ENCODE results near the gene UBE2S. TPM values are rescaled to one million over a fixed set of nuclear protein-coding genes. Genes with fewer than 3 reads are reported as not detected.

UBE2S gene
- total RNA-seq, 1 donor from 2014 or later = 235 TPM

DNA sequence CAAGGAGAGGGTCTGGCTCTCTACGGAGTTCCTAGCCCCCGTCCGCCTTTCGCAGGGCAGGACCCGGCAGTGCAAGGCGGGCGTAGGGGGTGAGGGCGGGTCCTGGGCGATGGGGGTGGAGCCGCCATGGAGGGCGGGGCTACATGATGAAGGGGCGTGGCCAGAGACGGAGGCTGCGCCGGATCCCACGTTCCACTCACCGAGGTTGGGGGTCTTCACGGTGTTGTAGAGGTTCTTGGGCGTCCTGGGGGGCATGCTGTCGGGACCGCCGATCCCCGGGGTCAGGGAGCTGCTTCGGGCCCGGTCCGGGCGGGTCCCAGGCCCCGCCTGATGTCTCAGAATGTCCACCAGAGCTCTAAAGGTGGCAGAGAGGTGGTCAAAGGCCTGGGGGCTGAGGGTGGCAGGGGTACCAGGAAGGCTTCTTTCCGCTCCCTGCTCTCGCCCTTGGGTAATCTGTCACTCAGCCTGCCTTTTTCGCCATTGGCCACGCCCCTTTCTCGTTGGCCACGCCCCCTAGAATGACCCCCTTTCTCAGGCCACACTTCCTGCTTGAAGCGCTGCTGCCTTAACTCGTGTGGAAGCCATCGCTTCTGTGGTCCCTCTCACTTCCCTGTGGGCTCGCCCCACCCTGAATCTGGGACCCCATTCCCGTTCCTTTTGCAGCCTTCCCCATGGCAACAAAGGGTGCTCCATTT is 33.0 kb upstream of the UBE2S start:
- Mint-ChIP-seq H3K4me3 (ENCODE audit: unreplicated experiment) (peak overlapping the region; percentile 58), H3K27ac (ENCODE audit: unreplicated experiment) (peak overlapping the region; percentile 49), H3K27me3 (ENCODE audit: unreplicated experiment) (peaks cover 39% of the 10 kb centered on the region)

GRCh38 chr19:55439052-55439451 is 31.5 kb upstream of the UBE2S start:
- peaks cover 17% of the 10 kb centered on the region for H3K36me3 Mint-ChIP-seq (ENCODE audit: unreplicated experiment)
- peaks cover 12% of the 10 kb centered on the region for H3K9me3 Mint-ChIP-seq (ENCODE audit: unreplicated experiment)
- H3K4me1 Mint-ChIP-seq (ENCODE audit: low read depth, unreplicated experiment) = peaks cover 10% of the 10 kb centered on the region
- no peak for DNase-seq
- peak overlapping the region; percentile 38 for H3K4me3 Mint-ChIP-seq (ENCODE audit: unreplicated experiment)
- TF ChIP-seq, protein P1, sequence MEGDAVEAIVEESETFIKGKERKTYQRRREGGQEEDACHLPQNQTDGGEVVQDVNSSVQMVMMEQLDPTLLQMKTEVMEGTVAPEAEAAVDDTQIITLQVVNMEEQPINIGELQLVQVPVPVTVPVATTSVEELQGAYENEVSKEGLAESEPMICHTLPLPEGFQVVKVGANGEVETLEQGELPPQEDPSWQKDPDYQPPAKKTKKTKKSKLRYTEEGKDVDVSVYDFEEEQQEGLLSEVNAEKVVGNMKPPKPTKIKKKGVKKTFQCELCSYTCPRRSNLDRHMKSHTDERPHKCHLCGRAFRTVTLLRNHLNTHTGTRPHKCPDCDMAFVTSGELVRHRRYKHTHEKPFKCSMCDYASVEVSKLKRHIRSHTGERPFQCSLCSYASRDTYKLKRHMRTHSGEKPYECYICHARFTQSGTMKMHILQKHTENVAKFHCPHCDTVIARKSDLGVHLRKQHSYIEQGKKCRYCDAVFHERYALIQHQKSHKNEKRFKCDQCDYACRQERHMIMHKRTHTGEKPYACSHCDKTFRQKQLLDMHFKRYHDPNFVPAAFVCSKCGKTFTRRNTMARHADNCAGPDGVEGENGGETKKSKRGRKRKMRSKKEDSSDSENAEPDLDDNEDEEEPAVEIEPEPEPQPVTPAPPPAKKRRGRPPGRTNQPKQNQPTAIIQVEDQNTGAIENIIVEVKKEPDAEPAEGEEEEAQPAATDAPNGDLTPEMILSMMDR (IDR thresholded peaks at IDR 0.05; ENCODE audit: partially characterized antibody, unreplicated experiment) = no peak
- peaks cover 31% of the 10 kb centered on the region for H3K27me3 Mint-ChIP-seq (ENCODE audit: unreplicated experiment)
- no peak overlapping the region for H3K27ac Mint-ChIP-seq (ENCODE audit: unreplicated experiment)

More for the DNA sequence above, 33.0 kb upstream of the UBE2S start:
- TF ChIP-seq, protein P1 (IDR thresholded peaks at IDR 0.05; ENCODE audit: partially characterized antibody, unreplicated experiment) = no peak
- Mint-ChIP-seq H3K9me3 (ENCODE audit: unreplicated experiment) (peaks cover 12% of the 10 kb centered on the region), H3K36me3 (ENCODE audit: unreplicated experiment) (peaks cover 17% of the 10 kb centered on the region), H3K4me1 (ENCODE audit: low read depth, unreplicated experiment) (peaks cover 10% of the 10 kb centered on the region)
- peak; percentile 69 for DNase-seq

- peak; percentile 60 for DNase-seq
- H3K4me3 Mint-ChIP-seq (ENCODE audit: unreplicated experiment) = no peak overlapping the region
- peaks cover 23% of the 10 kb centered on the region for H3K27me3 Mint-ChIP-seq (ENCODE audit: unreplicated experiment)
- H3K27ac Mint-ChIP-seq (ENCODE audit: unreplicated experiment) = no peak overlapping the region
- peaks cover 17% of the 10 kb centered on the region for H3K36me3 Mint-ChIP-seq (ENCODE audit: unreplicated experiment)
- H3K9me3 Mint-ChIP-seq (ENCODE audit: unreplicated experiment) = peaks cover 12% of the 10 kb centered on the region
- H3K4me1 Mint-ChIP-seq (ENCODE audit: low read depth, unreplicated experiment) = peaks cover 10% of the 10 kb centered on the region
- TF ChIP-seq, protein P1 (IDR thresholded peaks at IDR 0.05; ENCODE audit: partially characterized antibody, unreplicated experiment) = no peak
Observed at GRCh38 chr19:55437410-55437809, 29.8 kb upstream of the UBE2S start.

DNA sequence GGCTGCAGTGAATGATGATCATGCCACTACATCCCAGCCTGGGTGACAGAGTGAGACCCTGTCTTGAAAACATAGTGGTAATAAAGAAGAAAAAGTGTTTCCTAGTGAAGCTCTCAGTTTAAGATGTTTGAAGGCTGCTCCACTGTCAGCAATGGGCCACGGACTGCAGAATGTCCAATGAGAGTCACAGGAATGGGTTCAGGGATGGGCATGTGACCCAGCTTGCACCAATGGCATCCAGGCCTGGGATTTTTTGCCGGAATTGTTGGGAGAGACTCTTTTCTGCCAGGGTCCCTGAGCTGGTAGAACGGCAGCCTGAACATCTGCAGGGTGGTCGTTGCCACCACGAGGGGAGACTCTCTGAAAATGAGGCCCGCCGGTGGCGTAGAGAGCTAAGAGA is 29.3 kb upstream of the UBE2S start:
- no peak for DNase-seq
- H3K4me1 Mint-ChIP-seq (ENCODE audit: low read depth, unreplicated experiment) = peaks cover 10% of the 10 kb centered on the region
- no peak overlapping the region for H3K27ac Mint-ChIP-seq (ENCODE audit: unreplicated experiment)
- no peak overlapping the region for H3K4me3 Mint-ChIP-seq (ENCODE audit: unreplicated experiment)
- peaks cover 23% of the 10 kb centered on the region for H3K27me3 Mint-ChIP-seq (ENCODE audit: unreplicated experiment)
- peaks cover 17% of the 10 kb centered on the region for H3K36me3 Mint-ChIP-seq (ENCODE audit: unreplicated experiment)
- peaks cover 12% of the 10 kb centered on the region for H3K9me3 Mint-ChIP-seq (ENCODE audit: unreplicated experiment)
- TF ChIP-seq, protein P1 (IDR thresholded peaks at IDR 0.05; ENCODE audit: partially characterized antibody, unreplicated experiment) = no peak

DNA sequence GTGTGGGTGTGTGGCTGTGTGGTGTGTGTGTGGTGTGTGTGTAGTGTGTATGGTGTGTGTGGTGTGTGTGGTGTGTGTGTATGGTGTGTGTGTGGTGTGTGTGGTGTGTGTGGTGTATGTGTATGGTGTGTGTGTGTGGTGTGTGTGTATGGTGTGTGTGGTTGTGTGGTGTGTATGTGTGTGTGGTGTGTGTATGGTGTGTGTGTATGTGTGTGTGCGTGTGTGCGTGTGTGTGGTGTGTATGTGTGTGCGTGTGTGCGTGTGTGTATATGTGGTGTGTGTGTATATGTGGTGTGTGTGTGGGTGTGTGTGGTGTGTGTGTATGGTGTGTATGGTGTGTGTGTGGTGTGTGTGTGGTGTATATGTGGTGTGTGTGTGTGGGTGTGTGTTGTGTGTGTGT is 27.4 kb upstream of the UBE2S start:
- TF ChIP-seq, protein P1 (IDR thresholded peaks at IDR 0.05; ENCODE audit: partially characterized antibody, unreplicated experiment) = no peak
- peaks cover 15% of the 10 kb centered on the region for H3K36me3 Mint-ChIP-seq (ENCODE audit: unreplicated experiment)
- no peak overlapping the region for H3K4me3 Mint-ChIP-seq (ENCODE audit: unreplicated experiment)
- peaks cover 10% of the 10 kb centered on the region for H3K27me3 Mint-ChIP-seq (ENCODE audit: unreplicated experiment)
- no peak for DNase-seq
- peaks cover 16% of the 10 kb centered on the region for H3K9me3 Mint-ChIP-seq (ENCODE audit: unreplicated experiment)
- no peaks in the 10 kb centered on the region for H3K4me1 Mint-ChIP-seq (ENCODE audit: low read depth, unreplicated experiment)
- H3K27ac Mint-ChIP-seq (ENCODE audit: unreplicated experiment) = no peak overlapping the region
